Endothelial cell of umbilical vein (primary cell): ENCODE results near the gene CMC2. TPM values are rescaled to one million over a fixed set of nuclear protein-coding genes. Genes with fewer than 3 reads are reported as not detected.

Source experiments
- BruUV-seq: library from RNA; stranded (reverse); fragments of 400-500 nt; replicated peaks from 2 replicates; lab custom pipeline; 2021; lab: Mats Ljungman, UMichigan
- CTCF ChIA-PET: fragments of 300-600, 350-600 bp; sonication (Branson Sonifier 250); formaldehyde crosslinking; loops from one replicate; lab custom pipeline; 2021; ENCODE audit warnings: antibody characterized with exemption, inconsistent platforms; lab: Charles Lee
- POLR2A ChIA-PET: fragments of 300-600, 350-600 bp; sonication (Branson Sonifier 250); formaldehyde crosslinking; loops from one replicate; lab custom pipeline; 2021; ENCODE audit warnings: antibody characterized with exemption, inconsistent platforms; lab: Charles Lee
- DNase-seq: peaks from one replicate; pipeline ENCODE4 v3.0.0-alpha.2; 2011; ENCODE audit warnings: low read depth, low spot score
- FAIRE-seq: peaks from 2 replicates; lab custom pipeline; 2011; peaks lifted over from hg19 to GRCh38; lab: Jason Lieb, UNC
- H2AFZ ChIP-seq: 2 replicates; pipeline ENCODE4 v1.6.0; 2012; ENCODE audit warnings: low read depth, low read length, control low read depth, inconsistent platforms
- H3K27ac ChIP-seq: 2 replicates; pipeline ENCODE4 v1.5.1; 2011; ENCODE audit warnings: low read depth, mild to moderate bottlenecking, control low read depth, low read length, moderate library complexity; ENCODE audit not compliant: insufficient read depth
- H3K27me3 ChIP-seq, 2 experiments: 2 replicates each; pipeline versions ENCODE4 v1.6.0 to v1.6.1; 2011; ENCODE audit warnings: low read length in 2 of 2, mixed read lengths in 1 of 2; ENCODE audit not compliant: control insufficient read depth in 2 of 2, insufficient read depth in 2 of 2
- H3K36me3 ChIP-seq, 2 experiments: 2 replicates in 1 of 2; 3 replicates in 1 of 2; pipeline ENCODE4 v1.5.1; 2011; ENCODE audit warnings: low read length in 2 of 2, mild to moderate bottlenecking in 1 of 2, moderate library complexity in 1 of 2; ENCODE audit not compliant: control insufficient read depth in 2 of 2, insufficient read depth in 2 of 2; ENCODE audit errors: extremely low read depth in 1 of 2
- H3K4me1 ChIP-seq: 3 replicates; pipeline ENCODE4 v1.5.1; 2011; ENCODE audit warnings: mild to moderate bottlenecking, low read length; ENCODE audit not compliant: control insufficient read depth, insufficient read depth; ENCODE audit errors: extremely low read depth
- H3K4me2 ChIP-seq: 2 replicates; pipeline ENCODE4 v1.6.1; 2011; ENCODE audit warnings: low read length, control low read depth, mixed read lengths; ENCODE audit not compliant: insufficient read depth
- H3K4me3 ChIP-seq, 3 experiments: fragments of 200-600 bp in 1 of 3; sonication (generic), shearing (Covaris generic) in 1 of 3; replicated peaks in 1 of 3; 2 replicates each; pipeline ENCODE4 v1.5.1; 2011 to 2016; ENCODE audit warnings: control low read depth in 3 of 3, low read length in 3 of 3, mild to moderate bottlenecking in 2 of 3, inconsistent platforms in 1 of 3, low read depth in 1 of 3, moderate library complexity in 1 of 3; ENCODE audit not compliant: insufficient read depth in 1 of 3
- H3K79me2 ChIP-seq: 2 replicates; pipeline ENCODE4 v1.6.0; 2012; ENCODE audit warnings: low read length, inconsistent platforms; ENCODE audit not compliant: control insufficient read depth, insufficient read depth
- H3K9ac ChIP-seq: replicated peaks from 2 replicates; pipeline ENCODE3; 2011; ENCODE audit warnings: low read length, control low read depth; ENCODE audit not compliant: insufficient read depth; ENCODE audit errors: extremely low read depth
- H3K9me1 ChIP-seq: replicated peaks from 3 replicates; pipeline ENCODE4 v1.6.0; 2011; ENCODE audit warnings: mild to moderate bottlenecking, low read length; ENCODE audit not compliant: control insufficient read depth, insufficient read depth; ENCODE audit errors: extremely low read depth
- H3K9me3 ChIP-seq: replicated peaks from 2 replicates; pipeline ENCODE4 v1.5.1; 2012; ENCODE audit warnings: low read length, inconsistent platforms; ENCODE audit not compliant: control insufficient read depth, insufficient read depth
- H4K20me1 ChIP-seq: replicated peaks from 2 replicates; pipeline ENCODE3; 2011; ENCODE audit warnings: mild to moderate bottlenecking, low read length; ENCODE audit not compliant: control insufficient read depth, insufficient read depth; ENCODE audit errors: extremely low read depth
- EZH2 ChIP-seq: IDR thresholded peaks from 2 replicates; pipeline ENCODE4 v1.6.1; 2012; ENCODE audit warnings: borderline replicate concordance, low read depth, mild to moderate bottlenecking, moderate library complexity, low read length, inconsistent platforms; ENCODE audit not compliant: severe bottlenecking
- FOS ChIP-seq: IDR thresholded peaks from 2 replicates; pipeline ENCODE4 v1.6.1; 2011; ENCODE audit warnings: mild to moderate bottlenecking, low read length, moderate library complexity, borderline replicate concordance; ENCODE audit not compliant: insufficient read depth
- GATA2 ChIP-seq: IDR thresholded peaks from 2 replicates; pipeline ENCODE4 v1.7.0; 2011; ENCODE audit warnings: low read depth, mild to moderate bottlenecking, moderate library complexity, mixed read lengths, low read length; ENCODE audit not compliant: insufficient read length, insufficient read depth
- JUN ChIP-seq: IDR thresholded peaks from 2 replicates; pipeline ENCODE4 v1.6.1; 2011; ENCODE audit warnings: borderline replicate concordance, low read depth; ENCODE audit not compliant: insufficient read length, insufficient read depth
- MAX ChIP-seq: IDR thresholded peaks from 2 replicates; pipeline ENCODE4 v1.6.1; 2011; ENCODE audit not compliant: insufficient read depth, insufficient read length
- MYC ChIP-seq: IDR thresholded peaks from one replicate; pipeline ENCODE4 v1.6.1; 2011; ENCODE audit warnings: mild to moderate bottlenecking, low read depth, low read length
- POLR2A ChIP-seq: IDR thresholded peaks from 2 replicates; pipeline ENCODE4 v1.6.1; 2012; ENCODE audit warnings: low read depth, mild to moderate bottlenecking, control low read depth, low read length
- POLR2AphosphoS5 ChIP-seq: IDR thresholded peaks from 2 replicates; pipeline ENCODE4 v1.6.1; 2012; ENCODE audit warnings: low read depth, mild to moderate bottlenecking, control low read depth, low read length, moderate library complexity; ENCODE audit not compliant: insufficient read depth
- dilution Hi-C: fragments of 300-500 bp; cut with MboI; formaldehyde crosslinking; loops from one replicate; pipeline ENCODE4 v1.15.0; 2019; ENCODE audit warnings: low sequenced_read_pairs; ENCODE audit not compliant: extremely low pct_ligation_motif_present
- intact Hi-C: fragments of 100-400 bp; cut with micrococcal nuclease; formaldehyde crosslinking; loops from one replicate; pipeline ENCODE4 v1.10.0; 2022
- polyA plus RNA-seq, 4 experiments: library from polyadenylated mRNA; depleted of rRNA in 3 of 4; stranded (reverse) in 3 of 4; unstranded in 1 of 4; fragments of >200 nt; gene quantifications; 2 replicates each; pipeline versions ENCODE4 v1.2.1 to v1.2.3, GENCODE V29; 2011 to 2012; ENCODE audit warnings: missing spikeins in 1 of 4
- total RNA-seq: library from RNA; stranded (reverse); gene quantifications from 2 replicates; pipeline ENCODE4 v1.2.3, GENCODE V29; 2021
- TF ChIP-seq, protein P1 (sequence below), 2 donors: IDR thresholded peaks; 1 replicate in 1 of 2; 2 replicates in 1 of 2; pipeline ENCODE4 v1.5.1; 2011; ENCODE audit warnings: low read length in 2 of 2, mild to moderate bottlenecking in 2 of 2, moderate library complexity in 2 of 2, control low read depth in 1 of 2, inconsistent platforms in 1 of 2, low read depth in 1 of 2; ENCODE audit not compliant: insufficient read depth in 1 of 2; ENCODE audit errors: extremely low read depth in 1 of 2

Gene CMC2
- total and polyA plus RNA-seq, 2 donors (not counting 3 experiments of a cell fraction or from before 2014, with no cell fraction given) = 97.8 to 216 TPM

GRCh38 chr16:80932708-80933095, 74.0 kb downstream of the CMC2 start:
- peaks cover 36% of the 10 kb centered on the region for H3K4me1 ChIP-seq
- ChIA-PET CTCF (interaction anchor here (0.9 to 3.4 kb wide), 4 partner anchors 8 to 103 kb away, joined by 3 to 29 read pairs (median 6); partner anchors contain the start of gene ATMIN), POLR2A (interaction anchor here (1.4 kb wide), 1 partner anchor 61 kb away, joined by 4 read pairs; no protein-coding TSS in a partner anchor)
- peak; percentile 99 for DNase-seq
- H2AFZ ChIP-seq = no peak overlapping the region
- peak overlapping the region in 2 of 3 experiments; percentile 42 to 86 for H3K4me3 ChIP-seq
- H3K9ac ChIP-seq = peak overlapping the region; percentile 94
- no peaks in the 10 kb centered on the region for H3K9me3 ChIP-seq
- peaks cover 6% of the 10 kb centered on the region for H3K79me2 ChIP-seq
- BruUV-seq = no TSS peak
- H3K27ac ChIP-seq = peak overlapping the region; percentile 98
- no peaks in the 10 kb centered on the region for H3K27me3 ChIP-seq
- H3K36me3 ChIP-seq = no peaks in the 10 kb centered on the region
- TF ChIP-seq, protein P1, sequence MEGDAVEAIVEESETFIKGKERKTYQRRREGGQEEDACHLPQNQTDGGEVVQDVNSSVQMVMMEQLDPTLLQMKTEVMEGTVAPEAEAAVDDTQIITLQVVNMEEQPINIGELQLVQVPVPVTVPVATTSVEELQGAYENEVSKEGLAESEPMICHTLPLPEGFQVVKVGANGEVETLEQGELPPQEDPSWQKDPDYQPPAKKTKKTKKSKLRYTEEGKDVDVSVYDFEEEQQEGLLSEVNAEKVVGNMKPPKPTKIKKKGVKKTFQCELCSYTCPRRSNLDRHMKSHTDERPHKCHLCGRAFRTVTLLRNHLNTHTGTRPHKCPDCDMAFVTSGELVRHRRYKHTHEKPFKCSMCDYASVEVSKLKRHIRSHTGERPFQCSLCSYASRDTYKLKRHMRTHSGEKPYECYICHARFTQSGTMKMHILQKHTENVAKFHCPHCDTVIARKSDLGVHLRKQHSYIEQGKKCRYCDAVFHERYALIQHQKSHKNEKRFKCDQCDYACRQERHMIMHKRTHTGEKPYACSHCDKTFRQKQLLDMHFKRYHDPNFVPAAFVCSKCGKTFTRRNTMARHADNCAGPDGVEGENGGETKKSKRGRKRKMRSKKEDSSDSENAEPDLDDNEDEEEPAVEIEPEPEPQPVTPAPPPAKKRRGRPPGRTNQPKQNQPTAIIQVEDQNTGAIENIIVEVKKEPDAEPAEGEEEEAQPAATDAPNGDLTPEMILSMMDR (IDR thresholded peaks at IDR 0.05; ENCODE audit: extremely low read depth in 1 of 2, insufficient read depth in 1 of 2, low read depth in 1 of 2, low read length in 2 of 2) = no peak
- TF ChIP-seq EZH2 (no peak), FOS (peak; percentile 78), JUN (peak; percentile 84), POLR2A (no peak), GATA2 (peak; percentile 55), POLR2AphosphoS5 (peak; percentile 57), MYC (peak; percentile 74), MAX (peak; percentile 87)
- dilution Hi-C loops (no loop called here), intact Hi-C loops (loop anchor here (1.0 to 10.0 kb wide), 3 partner anchors 61 to 582 kb away; no protein-coding TSS in a partner anchor)
- no peaks in the 10 kb centered on the region for H4K20me1 ChIP-seq
- H3K4me2 ChIP-seq = peak overlapping the region; percentile 95
- no peaks in the 10 kb centered on the region for H3K9me1 ChIP-seq
- peak; percentile 90 for FAIRE-seq
